Measurements from ENCODE around the gene SNX30.

Gene SNX30

GRCh38 chr9:112873773-112874405, 123.3 kb downstream of the SNX30 start:
- no peak for DNase-seq

DNA sequence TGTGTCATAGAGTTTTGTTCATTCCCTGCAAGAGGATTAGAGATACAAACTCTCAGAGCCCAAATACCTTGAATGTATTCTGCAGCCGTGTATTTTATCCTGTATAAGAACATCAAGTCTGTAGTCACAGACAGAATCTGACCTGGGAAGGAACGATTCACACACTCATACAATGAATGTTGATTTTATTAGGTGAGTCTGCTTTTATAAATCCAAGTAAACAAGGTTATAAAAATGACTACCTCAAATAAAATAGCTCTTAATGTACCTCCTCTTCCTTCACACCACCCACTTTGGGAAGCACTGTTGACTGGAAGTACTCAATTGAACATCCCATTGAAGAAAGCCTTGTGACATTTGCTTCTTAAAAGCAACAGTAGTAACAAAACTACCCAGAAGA, 128.2 kb downstream of the SNX30 start:
- DNase-seq: no peak

- DNase-seq: no peak
These were observed 130.1 kb downstream of the SNX30 start for GRCh38 chr9:112880650-112881049.

DNA sequence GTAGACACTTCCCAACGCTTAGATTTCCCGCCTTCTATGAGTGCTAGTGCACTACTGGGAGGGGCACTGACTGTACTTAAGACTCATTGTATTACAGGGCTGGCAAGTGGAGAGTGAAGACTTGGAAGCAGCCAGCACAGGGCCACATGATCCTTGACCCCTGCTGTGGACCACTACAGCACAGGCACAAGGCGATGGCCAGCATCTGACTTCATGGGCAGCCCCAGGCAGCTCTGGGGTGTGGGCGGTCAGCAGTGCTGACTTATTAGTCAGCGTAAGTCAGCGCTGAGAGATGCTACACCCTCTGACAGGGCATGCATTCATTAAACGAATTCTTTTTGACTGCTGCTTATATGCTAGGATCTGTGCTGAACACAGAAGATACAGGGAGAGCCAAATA, 130.8 kb downstream of the SNX30 start:
- no peak for DNase-seq

DNA sequence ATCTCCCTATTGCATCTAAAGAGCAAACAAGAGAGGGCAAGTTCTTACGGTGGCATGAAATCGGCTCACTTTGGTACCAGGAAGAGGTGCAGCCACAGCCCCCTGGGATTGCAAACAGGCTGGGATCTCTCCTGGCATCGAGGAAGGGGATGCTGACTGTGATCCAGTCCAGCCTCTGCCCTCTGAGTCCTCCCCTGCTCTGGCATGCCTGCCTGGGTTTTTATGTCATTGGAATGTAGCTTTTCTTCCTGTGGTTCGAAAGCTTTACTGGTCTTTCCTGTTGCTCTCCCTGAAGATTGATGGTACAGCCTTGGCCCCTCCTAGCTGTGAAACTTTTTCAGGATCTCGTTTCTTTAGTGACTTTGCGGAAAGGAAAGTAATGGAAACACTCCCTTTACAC, 133.5 kb downstream of the SNX30 start:
- no peak for DNase-seq

DNA sequence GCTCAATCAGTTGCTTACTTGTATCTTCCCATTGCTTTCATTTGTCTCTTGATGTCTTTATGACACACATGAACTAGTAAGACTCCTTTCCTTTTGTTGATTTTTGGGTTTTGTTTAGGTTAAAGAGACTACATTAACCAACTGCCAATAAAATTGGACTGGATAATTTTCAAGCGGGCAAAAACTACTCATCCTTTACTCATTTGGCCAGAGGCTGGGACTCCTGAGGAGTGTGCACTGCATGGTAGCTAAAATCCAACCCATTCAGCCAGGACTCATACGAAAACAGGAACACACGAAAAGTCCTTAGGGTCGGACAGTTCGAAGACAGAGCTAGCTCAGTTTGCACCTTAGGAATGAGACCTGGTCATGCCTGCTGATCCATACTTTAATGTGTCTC, 134.2 kb downstream of the SNX30 start:
- no peak for DNase-seq

- no peak for DNase-seq
These were observed 134.8 kb downstream of the SNX30 start for GRCh38 chr9:112885324-112885723.

- no peak for DNase-seq
These were observed 135.8 kb downstream of the SNX30 start for GRCh38 chr9:112886351-112886750.

- DNase-seq: peak in 5 of 58 donors; percentile 1 to 15 (median 6)
These were observed 136.8 kb downstream of the SNX30 start for GRCh38 chr9:112887381-112887780.

DNA sequence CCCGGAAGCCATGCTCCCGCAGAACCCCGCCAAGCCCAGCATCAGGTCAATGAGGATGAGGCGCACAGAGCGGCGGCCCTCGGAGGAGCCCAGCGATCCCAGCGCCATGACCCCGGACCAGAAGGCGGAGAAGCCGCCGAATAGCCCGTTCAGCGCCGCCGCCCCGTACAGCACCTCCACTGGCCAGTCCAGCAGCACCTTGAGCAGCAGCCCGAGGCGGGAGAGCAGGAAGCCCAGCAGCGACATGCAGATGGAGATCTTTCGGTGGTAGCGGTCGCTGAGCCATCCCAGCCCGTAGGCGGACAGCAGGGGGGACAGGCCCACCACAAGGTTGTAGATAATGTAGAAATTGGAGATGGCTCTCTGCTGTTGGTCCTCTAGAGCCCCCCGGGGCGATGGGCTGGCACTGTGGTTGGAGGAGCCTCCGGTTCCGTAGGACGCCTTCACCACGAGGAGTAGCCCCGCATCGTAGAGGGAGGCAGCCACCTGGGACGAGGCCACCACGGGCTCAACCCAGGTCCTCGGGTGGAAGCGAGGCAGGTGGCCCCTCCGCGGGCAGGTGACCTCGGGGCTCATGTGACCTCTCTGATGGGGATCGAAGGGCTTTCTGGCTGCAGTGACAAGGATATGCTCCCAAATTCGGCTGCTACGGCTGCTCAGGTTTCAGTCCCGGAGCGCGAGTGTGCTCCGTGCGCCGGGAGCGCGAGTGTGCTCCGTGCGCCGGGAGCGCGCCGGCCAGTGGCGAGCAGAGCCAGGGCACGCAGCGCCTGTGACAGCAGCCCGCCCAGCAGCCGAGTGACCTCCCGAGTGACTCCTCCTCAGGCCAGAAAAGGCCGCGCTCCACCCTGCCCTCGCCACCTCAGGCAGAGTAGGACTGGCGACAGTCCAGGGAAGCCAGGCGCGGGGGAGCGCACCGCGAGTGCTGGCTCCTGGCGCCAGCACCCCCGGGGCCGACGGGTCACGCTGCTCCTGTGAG, 139.8 kb downstream of the SNX30 start, which contains the start of gene SLC46A2:
TSS of gene SLC46A2 (minus strand) at position 771 of the 976 bp plus-strand sequence. CDS start at position 576, 195 bp downstream.
- peak in 5 of 58 donors; percentile 9 to 58 (median 14) for DNase-seq

GRCh38 chr9:112891521-112891920, 141.0 kb downstream of the SNX30 start:
- DNase-seq: no peak

GRCh38 chr9:112892981-112893380, 142.4 kb downstream of the SNX30 start:
- no peak for DNase-seq

DNA sequence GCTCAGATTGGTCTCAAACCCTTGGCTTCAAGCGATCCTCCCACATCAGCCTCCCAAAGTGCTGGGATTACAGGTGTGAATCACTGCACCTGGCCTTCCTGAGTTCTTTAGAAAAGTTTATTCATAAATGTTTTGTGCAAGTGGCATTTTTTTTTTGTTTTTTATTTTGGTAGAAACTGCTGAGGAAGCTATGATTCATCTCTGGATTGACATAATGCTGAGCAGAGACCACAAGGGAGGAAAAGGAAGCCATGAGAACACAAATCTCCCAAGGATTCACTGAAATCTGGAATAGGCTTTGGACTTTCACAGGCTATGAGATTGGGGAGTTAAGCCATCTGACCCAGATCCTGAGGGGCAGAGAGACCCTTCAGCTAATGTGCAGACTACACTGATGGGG, 143.5 kb downstream of the SNX30 start:
- DNase-seq: no peak

DNA sequence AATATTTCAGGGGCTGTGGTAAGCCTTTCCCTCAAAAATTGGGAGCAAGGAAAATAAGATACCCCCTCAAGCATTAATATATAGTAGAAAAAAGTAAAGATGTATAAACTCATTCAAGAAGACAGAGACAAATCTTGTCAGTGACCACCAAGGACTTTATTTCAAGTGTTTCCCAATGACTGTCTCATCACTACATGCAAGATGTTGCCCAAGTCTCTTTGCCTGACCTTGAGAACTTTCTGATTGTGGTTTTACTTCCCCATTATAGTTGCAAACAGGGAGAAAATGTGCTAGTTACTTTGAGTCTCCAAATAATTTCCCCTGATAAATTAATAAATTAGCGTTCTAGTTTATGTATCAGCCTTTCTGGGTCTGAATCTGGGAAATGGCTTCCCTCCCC, 144.1 kb downstream of the SNX30 start:
- DNase-seq: no peak

DNA sequence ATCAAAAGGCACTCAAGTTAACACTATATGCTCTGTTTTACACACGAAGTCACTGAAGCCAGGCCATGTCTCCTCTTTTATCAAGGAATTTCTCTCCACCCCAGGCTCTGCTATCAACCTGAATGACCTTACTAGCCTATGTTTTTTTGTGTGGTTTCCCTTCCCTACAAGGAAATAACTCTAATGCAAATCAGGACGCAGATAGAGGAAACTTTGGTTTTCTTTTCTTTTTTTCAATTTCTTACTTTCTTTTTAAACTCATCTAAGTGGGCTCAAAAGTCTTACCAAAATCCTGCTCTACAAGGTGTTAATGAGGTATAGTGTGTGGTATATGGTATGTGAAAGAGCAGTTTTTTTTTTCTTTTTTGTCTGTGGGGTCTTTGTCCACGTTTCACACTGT, 145.6 kb downstream of the SNX30 start:
- DNase-seq: no peak

- DNase-seq: no peak
These were observed 148.3 kb downstream of the SNX30 start for GRCh38 chr9:112898872-112899311.

DNA sequence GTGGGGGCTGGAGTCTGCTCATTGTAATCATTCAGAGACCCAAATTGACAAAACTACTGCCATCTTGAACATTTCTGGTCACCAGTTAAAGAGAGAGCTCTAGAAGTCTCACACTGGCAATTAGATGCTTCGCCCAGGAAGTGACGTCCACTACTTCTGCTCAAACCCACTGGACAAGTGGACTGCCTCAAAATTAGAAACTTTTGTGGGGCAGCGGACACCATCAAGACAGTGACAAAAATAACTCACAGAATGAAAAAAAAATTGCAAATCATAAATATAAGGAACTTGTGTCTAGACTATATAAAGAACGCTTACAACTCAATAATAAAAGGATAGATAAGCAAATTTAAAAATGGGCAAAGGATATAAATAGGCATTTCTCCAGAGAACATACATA, 149.9 kb downstream of the SNX30 start:
- DNase-seq: no peak

DNA sequence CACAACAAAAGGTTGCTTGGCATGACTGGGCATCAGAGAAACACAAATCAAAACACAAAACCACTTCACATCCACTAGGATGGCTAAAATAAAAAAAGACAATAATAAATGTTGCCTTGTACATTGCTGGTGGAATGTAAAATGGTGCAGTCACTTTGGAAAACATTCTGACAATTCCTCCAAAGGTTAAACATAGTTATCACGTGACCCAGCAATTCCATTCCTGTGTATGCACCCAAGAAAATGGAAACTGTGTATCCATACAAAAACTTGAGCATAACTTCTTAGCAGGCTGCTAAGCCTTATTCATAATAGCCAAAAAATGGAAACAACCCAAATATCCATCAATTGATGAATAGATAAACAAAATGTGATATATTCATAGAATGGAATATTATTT, 150.3 kb downstream of the SNX30 start:
- DNase-seq: no peak

- DNase-seq: no peak
These were observed 154.5 kb downstream of the SNX30 start for GRCh38 chr9:112905084-112905483.

DNA sequence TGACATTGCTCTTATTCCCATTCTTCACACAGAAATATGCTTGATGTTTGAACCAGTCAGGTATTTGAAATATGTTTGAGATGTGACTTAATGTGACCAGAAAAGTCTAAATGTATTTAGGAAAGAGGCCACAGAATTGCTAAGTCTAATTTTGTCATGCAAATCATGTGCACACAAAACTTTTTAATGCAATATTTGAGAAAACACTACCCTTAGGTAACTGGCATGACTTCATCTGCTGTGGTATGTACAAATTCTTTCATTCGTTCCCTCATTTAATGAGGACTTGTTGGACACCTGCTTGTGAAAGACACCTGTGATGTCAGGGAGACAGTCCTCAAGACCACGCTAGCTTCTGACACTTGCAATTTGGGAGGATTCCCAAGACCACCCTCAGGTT, 161.2 kb downstream of the SNX30 start:
- no peak for DNase-seq

DNA sequence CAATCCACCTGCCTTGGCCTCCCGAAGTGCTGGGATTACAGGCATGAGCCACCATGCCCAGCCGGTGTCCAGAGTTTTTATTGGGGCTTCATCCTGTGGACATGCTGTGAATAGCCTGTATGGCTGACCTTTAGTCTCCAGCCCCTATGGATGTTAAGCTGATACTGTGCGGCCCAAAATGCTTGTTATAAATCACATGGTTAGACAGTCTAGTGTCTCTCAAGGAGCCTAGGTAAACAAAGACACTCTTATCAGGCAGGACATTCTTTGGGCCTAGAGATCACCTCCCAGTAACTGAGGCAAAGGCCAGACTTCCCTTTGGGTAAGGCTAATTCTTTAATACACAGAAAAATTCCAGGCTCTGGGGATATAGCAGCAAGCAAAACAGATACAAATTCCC, 162.1 kb downstream of the SNX30 start:
- no peak for DNase-seq

GRCh38 chr9:112913326-112913725, 162.8 kb downstream of the SNX30 start:
- DNase-seq: no peak

- peak in 1 of 58 donors; percentile 9 for DNase-seq
These were observed 164.0 kb downstream of the SNX30 start for GRCh38 chr9:112914524-112914923.
